K562 (cell line): Measurements from ENCODE around the gene MBOAT2. TPM values are rescaled to one million over a fixed set of nuclear protein-coding genes. Genes with fewer than 3 reads are reported as not detected.
A peak's percentile ranks its signal among the peaks of the same experiment; 100 is the strongest.

ENCODE experiments used
- ATF2 ChIP-seq: sonication (generic); formaldehyde crosslinking; IDR thresholded peaks from 2 replicates; pipeline ENCODE4 v1.8.1; 2022; ENCODE audit warnings: missing genetic modification reagents
- CHD4 ChIP-seq: fragments of 200-600 bp; sonication (generic); IDR thresholded peaks from 3 replicates; pipeline ENCODE4 v1.6.1; 2012; ENCODE audit warnings: low read depth, mild to moderate bottlenecking, mixed read lengths, low read length, inconsistent platforms; ENCODE audit not compliant: insufficient read depth, insufficient replicate concordance, poor library complexity, severe bottlenecking
- E2F3 ChIP-seq: fragments of 250-450 bp; sonication (Bioruptor Pico); IDR thresholded peaks from 2 replicates; pipeline ENCODE4 v1.4.0; 2020; ENCODE audit warnings: mild to moderate bottlenecking
- FIP1L1 ChIP-seq: fragments of 200-400 bp; formaldehyde crosslinking; IDR thresholded peaks from 2 replicates; pipeline ENCODE4 v1.6.1; 2018; ENCODE audit warnings: mild to moderate bottlenecking, low read depth, low read length; ENCODE audit not compliant: poor library complexity, severe bottlenecking
- NCOR1 ChIP-seq: fragments of 450-650 bp; IDR thresholded peaks from 2 replicates; pipeline ENCODE4 v1.6.1; 2016; ENCODE audit warnings: mild to moderate bottlenecking, moderate library complexity
- SMARCA5 ChIP-seq: fragments of 450-650 bp; IDR thresholded peaks from 2 replicates; pipeline ENCODE4 v1.6.1; 2016
- ZBTB11 ChIP-seq, 3 experiments: fragments of 200-800 bp in 1 of 3; fragments of 250-450 bp in 1 of 3; fragments of 450-650 bp in 1 of 3; sonication (Bioruptor Pico) in 1 of 3; sonication (Bioruptor generic) in 1 of 3; formaldehyde crosslinking in 1 of 3; IDR thresholded peaks; 2 replicates each; pipeline versions ENCODE4 v1.6.1 to v1.8.0; 2016 to 2022; ENCODE audit warnings: mild to moderate bottlenecking in 2 of 3, missing genetic modification characterization in 2 of 3, missing compliant biosample characterization in 1 of 3, moderate library complexity in 1 of 3
- ZNF324 ChIP-seq: fragments of 250-450 bp; sonication (Bioruptor Pico); IDR thresholded peaks from 2 replicates; pipeline ENCODE4 v1.4.0; 2020; ENCODE audit warnings: mild to moderate bottlenecking
- polyA plus RNA-seq, 8 experiments: library from polyadenylated mRNA; depleted of rRNA in 4 of 8; stranded (reverse) in 5 of 8; unstranded in 3 of 8; fragments of >200 nt; fragmentation: Nextera tagmentation in 2 of 8; fragmentation: Illumina TruSeq in 1 of 8; extraction: Ambion mirVana in 2 of 8; extraction: Trizol in 1 of 8; gene quantifications; 2 replicates each; pipeline versions ENCODE4 v1.2.1 to v1.2.3, GENCODE V29; 2011 to 2014; ENCODE audit warnings: inconsistent platforms in 1 of 8, missing spikeins in 1 of 8
- total RNA-seq, 7 experiments: library from RNA; depleted of rRNA in 6 of 7; stranded (reverse); fragments of >200 nt in 6 of 7; fragmentation: Illumina TruSeq in 2 of 7; extraction: Trizol in 2 of 7; gene quantifications; 2 replicates each; pipeline versions ENCODE4 v1.2.1 to v1.2.3, GENCODE V29; 2011 to 2021; ENCODE audit warnings: low replicate concordance in 1 of 7
- TF ChIP-seq, protein P1 (sequence below), 2 experiments: fragments of 450-650 bp; formaldehyde crosslinking in 1 of 2; IDR thresholded peaks; 2 replicates each; pipeline versions ENCODE4 v1.4.0 to v1.6.1; 2014 to 2020; ENCODE audit warnings: mild to moderate bottlenecking in 2 of 2, borderline replicate concordance in 1 of 2, low read depth in 1 of 2
- TF ChIP-seq, protein P2 (sequence below): fragments of 450-650 bp; formaldehyde crosslinking; IDR thresholded peaks from 2 replicates; pipeline ENCODE4 v1.4.0; 2022; ENCODE audit warnings: missing genetic modification characterization

MBOAT2 gene
- total and polyA plus RNA-seq, 9 of the 15 experiments (the other 6 are each of a cell fraction or from before 2014, with no cell fraction given) = 8.4 to 122 (median 27.6) TPM

DNA sequence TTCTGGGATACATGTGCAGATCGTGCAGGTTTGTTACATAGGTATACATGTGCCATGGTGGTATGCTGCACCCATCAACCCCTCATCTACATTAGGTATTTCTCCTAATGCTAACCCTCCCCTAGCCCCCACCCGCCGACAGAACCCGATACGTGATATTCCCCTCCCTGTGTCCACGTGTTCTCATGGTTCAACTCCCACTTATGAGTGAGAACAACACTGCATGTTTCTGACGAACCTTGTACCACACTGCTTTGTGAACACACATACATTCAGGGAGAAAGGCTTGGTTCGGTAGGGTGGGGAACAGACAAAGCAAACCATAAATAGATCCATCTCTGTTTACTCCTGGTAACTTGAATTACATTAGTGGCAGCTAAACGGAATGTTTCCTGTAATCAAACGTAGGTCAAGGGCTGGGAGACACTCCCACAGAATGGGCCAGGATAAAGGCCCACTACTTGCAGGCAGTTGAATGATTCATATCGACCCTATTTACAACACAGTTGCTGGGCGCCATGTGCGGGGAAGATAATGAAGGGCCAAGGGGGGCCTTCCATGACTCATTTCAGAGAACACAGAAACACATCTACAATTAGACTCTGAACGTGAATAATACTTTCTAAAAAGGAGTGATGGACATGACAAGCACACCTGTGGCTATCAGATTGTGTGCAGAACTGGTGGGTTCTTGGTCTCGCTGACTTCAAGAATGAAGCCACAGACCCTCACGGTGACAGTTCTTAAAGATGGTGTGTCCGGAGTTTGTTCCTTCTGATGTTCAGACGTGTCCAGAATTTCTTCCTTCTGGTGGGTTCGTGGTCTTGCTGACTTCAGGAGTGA, 109.3 kb downstream of the MBOAT2 start (continued):
- TF ChIP-seq, protein P1, sequence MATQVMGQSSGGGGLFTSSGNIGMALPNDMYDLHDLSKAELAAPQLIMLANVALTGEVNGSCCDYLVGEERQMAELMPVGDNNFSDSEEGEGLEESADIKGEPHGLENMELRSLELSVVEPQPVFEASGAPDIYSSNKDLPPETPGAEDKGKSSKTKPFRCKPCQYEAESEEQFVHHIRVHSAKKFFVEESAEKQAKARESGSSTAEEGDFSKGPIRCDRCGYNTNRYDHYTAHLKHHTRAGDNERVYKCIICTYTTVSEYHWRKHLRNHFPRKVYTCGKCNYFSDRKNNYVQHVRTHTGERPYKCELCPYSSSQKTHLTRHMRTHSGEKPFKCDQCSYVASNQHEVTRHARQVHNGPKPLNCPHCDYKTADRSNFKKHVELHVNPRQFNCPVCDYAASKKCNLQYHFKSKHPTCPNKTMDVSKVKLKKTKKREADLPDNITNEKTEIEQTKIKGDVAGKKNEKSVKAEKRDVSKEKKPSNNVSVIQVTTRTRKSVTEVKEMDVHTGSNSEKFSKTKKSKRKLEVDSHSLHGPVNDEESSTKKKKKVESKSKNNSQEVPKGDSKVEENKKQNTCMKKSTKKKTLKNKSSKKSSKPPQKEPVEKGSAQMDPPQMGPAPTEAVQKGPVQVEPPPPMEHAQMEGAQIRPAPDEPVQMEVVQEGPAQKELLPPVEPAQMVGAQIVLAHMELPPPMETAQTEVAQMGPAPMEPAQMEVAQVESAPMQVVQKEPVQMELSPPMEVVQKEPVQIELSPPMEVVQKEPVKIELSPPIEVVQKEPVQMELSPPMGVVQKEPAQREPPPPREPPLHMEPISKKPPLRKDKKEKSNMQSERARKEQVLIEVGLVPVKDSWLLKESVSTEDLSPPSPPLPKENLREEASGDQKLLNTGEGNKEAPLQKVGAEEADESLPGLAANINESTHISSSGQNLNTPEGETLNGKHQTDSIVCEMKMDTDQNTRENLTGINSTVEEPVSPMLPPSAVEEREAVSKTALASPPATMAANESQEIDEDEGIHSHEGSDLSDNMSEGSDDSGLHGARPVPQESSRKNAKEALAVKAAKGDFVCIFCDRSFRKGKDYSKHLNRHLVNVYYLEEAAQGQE (IDR thresholded peaks at IDR 0.05; ENCODE audit: borderline replicate concordance) = no peak
- TF ChIP-seq, protein P1 (CRISPR knock-in tag; IDR thresholded peaks at IDR 0.05; ENCODE audit: low read depth) = no peak
- no peak for TF ChIP-seq CHD4
- TF ChIP-seq ZBTB11 (CRISPR knock-in tag; IDR thresholded peaks at IDR 0.05) = peak in 1 of 3 experiments; percentile 29; a peak in 1 of 6 replicates
- TF ChIP-seq FIP1L1 = no peak
- TF ChIP-seq SMARCA5 = no peak
- TF ChIP-seq E2F3 (CRISPR knock-in tag) = no peak
- TF ChIP-seq ZNF324 = no peak
- TF ChIP-seq NCOR1 = peak; percentile 92
- no peak for TF ChIP-seq ATF2 (CRISPR knock-in tag)
- TF ChIP-seq, protein P2, sequence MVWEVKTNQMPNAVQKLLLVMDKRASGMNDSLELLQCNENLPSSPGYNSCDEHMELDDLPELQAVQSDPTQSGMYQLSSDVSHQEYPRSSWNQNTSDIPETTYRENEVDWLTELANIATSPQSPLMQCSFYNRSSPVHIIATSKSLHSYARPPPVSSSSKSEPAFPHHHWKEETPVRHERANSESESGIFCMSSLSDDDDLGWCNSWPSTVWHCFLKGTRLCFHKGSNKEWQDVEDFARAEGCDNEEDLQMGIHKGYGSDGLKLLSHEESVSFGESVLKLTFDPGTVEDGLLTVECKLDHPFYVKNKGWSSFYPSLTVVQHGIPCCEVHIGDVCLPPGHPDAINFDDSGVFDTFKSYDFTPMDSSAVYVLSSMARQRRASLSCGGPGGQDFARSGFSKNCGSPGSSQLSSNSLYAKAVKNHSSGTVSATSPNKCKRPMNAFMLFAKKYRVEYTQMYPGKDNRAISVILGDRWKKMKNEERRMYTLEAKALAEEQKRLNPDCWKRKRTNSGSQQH (CRISPR knock-in tag) = no peak
